ENCODE measurements around the gene CDYL2. TPM values are rescaled to one million over a fixed set of nuclear protein-coding genes. Genes with fewer than 3 reads are reported as not detected.

Gene CDYL2
- total RNA-seq, 6 experiments from 2014 or later, result 15.4 to 22.5 (median 20.6) TPM

DNA sequence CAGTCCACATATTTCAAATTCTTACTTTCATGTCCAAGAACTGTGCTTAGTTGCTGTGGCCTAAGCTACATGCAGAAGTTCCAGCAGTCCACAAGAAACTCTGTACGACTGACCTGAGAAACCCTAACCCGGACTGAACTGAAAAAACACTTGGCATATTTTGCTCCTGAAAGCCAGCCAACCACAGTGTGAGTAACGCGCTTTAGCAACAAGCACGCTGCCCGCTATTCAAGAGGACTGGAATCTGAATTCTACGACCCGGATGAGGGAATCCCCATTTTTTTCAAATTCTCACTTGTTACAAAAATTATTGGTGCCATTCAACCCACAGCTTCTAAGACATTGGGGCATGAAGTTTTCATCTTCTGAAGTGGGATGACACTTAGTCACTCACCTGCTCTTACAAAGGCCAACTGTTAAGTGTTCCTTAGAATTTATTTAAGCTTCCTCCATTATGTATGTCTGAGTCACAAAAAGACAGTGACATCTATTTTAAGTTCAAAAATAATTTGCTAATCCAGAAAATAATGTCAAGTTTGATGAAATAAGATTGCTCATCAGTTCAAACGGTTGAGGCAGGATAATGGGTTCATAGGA lies 78.7 kb downstream of the CDYL2 start:
- Mint-ChIP-seq H3K27me3 (ENCODE audit: insufficient read depth) (no peaks in the 10 kb centered on the region; the same call in 1 of the 2 replicates), H3K9me3 (peaks cover 4% of the 10 kb centered on the region), H3K36me3 (ENCODE audit: low read depth) (no peaks in the 10 kb centered on the region; the same call in 1 of the 2 replicates), H3K4me1 (ENCODE audit: low read depth) (peaks cover 14% of the 10 kb centered on the region), H3K4me3 (no peak overlapping the region), H3K27ac (no peak overlapping the region)
- DNase-seq, result no peak
- TF ChIP-seq, protein P1, sequence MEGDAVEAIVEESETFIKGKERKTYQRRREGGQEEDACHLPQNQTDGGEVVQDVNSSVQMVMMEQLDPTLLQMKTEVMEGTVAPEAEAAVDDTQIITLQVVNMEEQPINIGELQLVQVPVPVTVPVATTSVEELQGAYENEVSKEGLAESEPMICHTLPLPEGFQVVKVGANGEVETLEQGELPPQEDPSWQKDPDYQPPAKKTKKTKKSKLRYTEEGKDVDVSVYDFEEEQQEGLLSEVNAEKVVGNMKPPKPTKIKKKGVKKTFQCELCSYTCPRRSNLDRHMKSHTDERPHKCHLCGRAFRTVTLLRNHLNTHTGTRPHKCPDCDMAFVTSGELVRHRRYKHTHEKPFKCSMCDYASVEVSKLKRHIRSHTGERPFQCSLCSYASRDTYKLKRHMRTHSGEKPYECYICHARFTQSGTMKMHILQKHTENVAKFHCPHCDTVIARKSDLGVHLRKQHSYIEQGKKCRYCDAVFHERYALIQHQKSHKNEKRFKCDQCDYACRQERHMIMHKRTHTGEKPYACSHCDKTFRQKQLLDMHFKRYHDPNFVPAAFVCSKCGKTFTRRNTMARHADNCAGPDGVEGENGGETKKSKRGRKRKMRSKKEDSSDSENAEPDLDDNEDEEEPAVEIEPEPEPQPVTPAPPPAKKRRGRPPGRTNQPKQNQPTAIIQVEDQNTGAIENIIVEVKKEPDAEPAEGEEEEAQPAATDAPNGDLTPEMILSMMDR (IDR thresholded peaks at IDR 0.05), result no peak

DNA sequence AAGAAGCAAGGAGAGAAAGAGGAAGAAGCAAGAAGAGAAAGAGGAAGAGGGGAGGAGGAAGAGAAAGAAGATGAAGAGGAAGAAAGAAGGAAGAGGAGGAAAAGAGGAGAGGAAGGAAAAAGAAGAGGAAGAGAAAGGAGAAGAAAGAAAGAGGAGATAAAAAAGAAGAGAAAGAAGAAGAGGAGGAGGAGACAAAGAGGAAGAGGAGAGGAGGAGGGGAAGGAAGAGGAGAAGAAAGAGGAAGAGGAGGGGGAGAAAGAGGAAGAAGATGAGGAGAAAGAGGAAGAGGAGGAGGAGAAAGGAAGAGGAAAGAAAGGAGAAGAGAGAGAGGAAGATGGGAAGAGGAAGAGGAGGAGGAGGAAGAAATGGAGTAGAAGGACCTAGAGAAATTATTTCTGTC lies 80.4 kb downstream of the CDYL2 start:
- DNase-seq, result no peak
- H3K4me1 Mint-ChIP-seq (ENCODE audit: low read depth), result peaks cover 22% of the 10 kb centered on the region
- peaks cover 4% of the 10 kb centered on the region; the same call in 1 of the 2 replicates for H3K9me3 Mint-ChIP-seq
- TF ChIP-seq, protein P1 (IDR thresholded peaks at IDR 0.05), result no peak
- H3K27me3 Mint-ChIP-seq (ENCODE audit: insufficient read depth), result no peaks in the 10 kb centered on the region; the same call in 1 of the 2 replicates
- no peaks in the 10 kb centered on the region for H3K36me3 Mint-ChIP-seq (ENCODE audit: low read depth)
- no peak overlapping the region; the same call in 1 of the 2 replicates for H3K27ac Mint-ChIP-seq
- no peak overlapping the region for H3K4me3 Mint-ChIP-seq

DNA sequence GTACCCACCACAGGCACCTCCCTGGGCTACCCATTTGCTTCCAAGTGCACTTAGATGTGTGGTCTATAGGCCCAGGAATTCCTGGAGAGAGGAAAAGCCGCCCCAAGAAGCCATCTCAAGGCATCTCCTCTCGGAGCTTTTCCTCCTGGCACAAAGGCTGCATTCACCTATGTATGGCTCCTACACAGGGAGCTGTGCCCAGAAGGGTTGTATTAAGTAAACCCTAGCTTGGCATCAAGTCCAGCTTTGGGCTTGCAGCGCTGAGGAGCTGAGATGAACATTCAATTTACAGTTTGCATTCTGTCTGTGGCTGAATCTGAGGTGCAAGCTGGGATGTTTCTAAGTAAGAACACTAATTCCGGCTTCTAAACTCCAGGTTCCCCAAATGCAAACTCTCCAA lies 81.3 kb downstream of the CDYL2 start:
- no peaks in the 10 kb centered on the region for H3K36me3 Mint-ChIP-seq (ENCODE audit: low read depth)
- H3K4me3 Mint-ChIP-seq, result no peak overlapping the region
- H3K27me3 Mint-ChIP-seq (ENCODE audit: insufficient read depth), result no peaks in the 10 kb centered on the region; the same call in 1 of the 2 replicates
- H3K27ac Mint-ChIP-seq, result no peak overlapping the region
- TF ChIP-seq, protein P1 (IDR thresholded peaks at IDR 0.05), result no peak
- no peak for DNase-seq
- peaks cover 4% of the 10 kb centered on the region; the same call in 1 of the 2 replicates for H3K9me3 Mint-ChIP-seq
- H3K4me1 Mint-ChIP-seq (ENCODE audit: low read depth), result peaks cover 28% of the 10 kb centered on the region

DNA sequence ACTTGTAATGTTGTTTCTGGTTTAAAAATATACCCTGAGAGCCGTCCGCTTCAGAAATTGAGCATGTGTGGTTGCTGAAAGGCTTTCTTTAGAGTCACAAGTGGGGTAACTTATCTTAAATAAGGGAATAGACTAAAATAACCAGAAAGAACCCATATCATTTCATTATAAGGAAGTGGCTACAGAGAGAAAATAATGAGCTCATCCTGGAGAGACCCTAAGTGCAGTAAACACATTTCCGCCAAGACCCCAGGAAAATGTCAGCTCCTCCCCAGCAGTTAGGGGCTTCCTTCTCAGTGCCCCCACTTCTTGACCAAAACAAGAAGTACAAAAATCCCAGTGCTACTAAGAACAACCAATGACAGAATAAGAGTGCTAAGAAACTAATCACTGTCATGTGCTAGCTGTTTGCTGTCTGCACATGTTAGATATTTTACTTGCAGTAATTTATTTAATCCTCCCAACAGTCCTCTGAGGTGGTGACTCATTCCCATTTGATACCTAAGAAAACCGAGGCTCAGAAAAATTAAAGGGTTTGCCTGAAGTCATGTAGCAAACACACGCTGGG lies 83.5 kb downstream of the CDYL2 start:
- H3K27ac Mint-ChIP-seq, result peak overlapping the region; percentile 37; the same call in 1 of the 2 replicates
- H3K27me3 Mint-ChIP-seq (ENCODE audit: insufficient read depth), result no peaks in the 10 kb centered on the region; the same call in 1 of the 2 replicates
- H3K9me3 Mint-ChIP-seq, result peaks cover 4% of the 10 kb centered on the region; the same call in 1 of the 2 replicates
- peaks cover 28% of the 10 kb centered on the region for H3K4me1 Mint-ChIP-seq (ENCODE audit: low read depth)
- peak; percentile 30 for DNase-seq
- no peak overlapping the region for H3K4me3 Mint-ChIP-seq
- TF ChIP-seq, protein P1 (IDR thresholded peaks at IDR 0.05), result no peak
- H3K36me3 Mint-ChIP-seq (ENCODE audit: low read depth), result no peaks in the 10 kb centered on the region

DNA sequence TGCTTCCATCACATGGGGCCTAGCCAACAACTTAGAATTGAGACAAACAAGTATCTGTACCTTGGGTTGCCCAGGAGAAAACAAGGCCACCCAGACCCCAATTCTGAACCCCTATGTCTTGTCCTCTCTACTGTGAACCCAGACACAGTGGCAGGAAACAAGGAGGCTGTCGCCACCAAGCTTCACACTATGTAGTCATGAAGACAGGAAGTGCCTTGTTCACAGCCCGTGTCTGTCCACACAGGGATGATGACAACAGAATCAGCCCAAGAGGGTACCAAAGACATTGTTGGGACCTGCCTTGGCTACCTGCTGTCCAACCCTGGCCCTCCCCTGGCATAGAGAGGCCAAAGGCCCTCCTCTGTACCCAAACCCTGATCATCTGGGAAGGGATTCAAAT lies 84.8 kb downstream of the CDYL2 start:
- Mint-ChIP-seq H3K4me3 (no peak overlapping the region), H3K4me1 (ENCODE audit: low read depth) (peaks cover 28% of the 10 kb centered on the region), H3K27me3 (ENCODE audit: insufficient read depth) (no peaks in the 10 kb centered on the region; the same call in 1 of the 2 replicates), H3K27ac (no peak overlapping the region), H3K9me3 (peaks cover 4% of the 10 kb centered on the region; the same call in 1 of the 2 replicates), H3K36me3 (ENCODE audit: low read depth) (no peaks in the 10 kb centered on the region)
- TF ChIP-seq, protein P1 (IDR thresholded peaks at IDR 0.05), result no peak
- no peak for DNase-seq

Data from HFFc6 (cell line).